AG09309 (cell line): ENCODE measurements around the gene PPP1CC.
"Not testable (repeated sequence)": the region's sequence is repeated elsewhere in the genome, so short reads cannot be mapped to it uniquely, and the experiment has no call there.

Experiments
- DNase-seq: peaks from one replicate; pipeline ENCODE4 v3.0.0-alpha.2; 2010; ENCODE audit warnings: low read depth
- H3K4me3 ChIP-seq: 2 replicates; pipeline ENCODE4 v1.5.1; 2011; ENCODE audit warnings: mild to moderate bottlenecking, low read depth, low read length, moderate library complexity; ENCODE audit not compliant: control insufficient read depth
- TF ChIP-seq, protein P1 (sequence below): IDR thresholded peaks from 2 replicates; pipeline ENCODE4 v1.5.1; 2011; ENCODE audit warnings: mild to moderate bottlenecking, low read depth, low read length, inconsistent platforms; ENCODE audit not compliant: insufficient read depth, control insufficient read depth; ENCODE audit errors: missing control alignments

Gene PPP1CC

DNA sequence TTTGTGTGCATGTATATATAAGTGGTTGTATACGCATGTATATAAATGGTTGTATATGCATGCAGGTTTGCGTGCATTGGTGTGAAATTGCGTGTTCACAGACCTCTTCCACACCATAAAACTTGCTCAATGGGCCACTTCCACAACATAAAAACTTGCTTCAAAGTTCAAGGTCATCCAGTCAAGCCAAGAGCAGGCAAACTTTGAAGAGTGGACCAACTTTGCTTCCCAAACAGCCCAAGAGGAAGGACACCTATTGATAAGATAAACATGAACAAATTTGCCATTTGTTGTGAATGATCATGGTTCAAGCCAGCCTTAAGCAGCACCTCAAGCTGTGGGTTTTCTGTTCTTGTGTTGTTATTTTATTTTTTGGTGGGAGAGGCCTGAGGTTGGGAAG, 25.2 kb upstream of the PPP1CC start:
- DNase-seq, result no peak
- no peak overlapping the region for H3K4me3 ChIP-seq
- TF ChIP-seq, protein P1, sequence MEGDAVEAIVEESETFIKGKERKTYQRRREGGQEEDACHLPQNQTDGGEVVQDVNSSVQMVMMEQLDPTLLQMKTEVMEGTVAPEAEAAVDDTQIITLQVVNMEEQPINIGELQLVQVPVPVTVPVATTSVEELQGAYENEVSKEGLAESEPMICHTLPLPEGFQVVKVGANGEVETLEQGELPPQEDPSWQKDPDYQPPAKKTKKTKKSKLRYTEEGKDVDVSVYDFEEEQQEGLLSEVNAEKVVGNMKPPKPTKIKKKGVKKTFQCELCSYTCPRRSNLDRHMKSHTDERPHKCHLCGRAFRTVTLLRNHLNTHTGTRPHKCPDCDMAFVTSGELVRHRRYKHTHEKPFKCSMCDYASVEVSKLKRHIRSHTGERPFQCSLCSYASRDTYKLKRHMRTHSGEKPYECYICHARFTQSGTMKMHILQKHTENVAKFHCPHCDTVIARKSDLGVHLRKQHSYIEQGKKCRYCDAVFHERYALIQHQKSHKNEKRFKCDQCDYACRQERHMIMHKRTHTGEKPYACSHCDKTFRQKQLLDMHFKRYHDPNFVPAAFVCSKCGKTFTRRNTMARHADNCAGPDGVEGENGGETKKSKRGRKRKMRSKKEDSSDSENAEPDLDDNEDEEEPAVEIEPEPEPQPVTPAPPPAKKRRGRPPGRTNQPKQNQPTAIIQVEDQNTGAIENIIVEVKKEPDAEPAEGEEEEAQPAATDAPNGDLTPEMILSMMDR, result no peak

DNA sequence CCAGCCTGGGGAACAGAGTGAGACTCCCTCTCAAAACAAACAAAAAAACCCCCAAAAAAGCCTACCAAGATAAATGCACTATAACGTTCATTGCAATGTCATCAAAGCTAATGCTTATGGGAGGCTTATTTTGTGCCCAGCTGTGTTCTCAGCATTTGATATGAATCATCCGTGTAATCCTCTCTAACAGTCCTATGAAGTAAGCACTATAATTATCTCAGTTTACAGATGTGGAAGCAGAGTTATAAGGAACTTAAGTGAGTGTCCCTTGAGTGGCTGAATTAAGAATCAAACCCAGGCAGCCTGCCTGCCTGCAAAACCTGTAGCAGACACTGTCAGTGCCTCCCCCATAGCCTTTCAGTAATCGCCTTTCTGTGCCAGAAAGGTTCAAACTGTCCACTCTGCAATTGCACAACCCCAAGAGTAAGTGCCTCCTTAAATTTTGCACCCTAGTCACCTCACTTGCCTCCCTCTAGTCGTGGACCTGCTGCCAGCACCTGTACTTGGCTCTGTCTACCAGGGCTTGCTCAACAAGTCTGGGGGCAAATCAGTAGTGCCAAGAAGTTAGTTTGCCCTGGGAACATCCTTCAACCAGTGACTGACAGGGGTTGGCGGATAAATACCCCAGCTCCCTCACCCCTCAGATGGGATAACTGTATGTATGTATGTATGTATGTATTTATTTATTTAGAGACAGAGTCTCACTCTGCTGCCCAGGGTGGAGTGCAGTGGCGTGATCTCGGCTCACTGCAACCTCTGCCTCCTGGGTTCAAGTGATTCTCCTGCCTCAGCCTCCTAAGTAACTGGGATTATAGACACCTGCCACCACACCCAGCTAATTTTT, 23.8 kb upstream of the PPP1CC start:
- no peak overlapping the region for H3K4me3 ChIP-seq
- DNase-seq, result no peak
- TF ChIP-seq, protein P1, result no peak

DNA sequence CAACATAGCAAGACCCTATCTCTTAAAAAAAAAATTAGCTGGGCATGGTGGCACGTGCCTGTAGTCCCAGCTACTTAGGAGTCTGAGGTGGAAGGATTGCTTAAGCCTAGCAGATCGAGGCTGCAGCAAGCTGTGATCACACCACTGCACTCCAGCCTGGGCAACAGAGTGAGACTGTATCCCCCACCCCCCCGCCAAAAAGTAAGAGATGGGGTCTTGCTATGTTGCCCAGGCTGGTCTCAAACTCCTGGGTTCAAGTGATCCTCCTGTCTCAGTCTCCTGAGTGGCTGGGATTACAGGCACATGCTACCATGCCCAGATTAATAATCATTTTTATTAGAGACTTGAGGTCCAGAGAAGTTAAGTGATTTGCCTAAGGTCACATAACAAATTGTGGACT, 22.9 kb upstream of the PPP1CC start:
- H3K4me3 ChIP-seq, DNase-seq: not testable (repeated sequence)

DNA sequence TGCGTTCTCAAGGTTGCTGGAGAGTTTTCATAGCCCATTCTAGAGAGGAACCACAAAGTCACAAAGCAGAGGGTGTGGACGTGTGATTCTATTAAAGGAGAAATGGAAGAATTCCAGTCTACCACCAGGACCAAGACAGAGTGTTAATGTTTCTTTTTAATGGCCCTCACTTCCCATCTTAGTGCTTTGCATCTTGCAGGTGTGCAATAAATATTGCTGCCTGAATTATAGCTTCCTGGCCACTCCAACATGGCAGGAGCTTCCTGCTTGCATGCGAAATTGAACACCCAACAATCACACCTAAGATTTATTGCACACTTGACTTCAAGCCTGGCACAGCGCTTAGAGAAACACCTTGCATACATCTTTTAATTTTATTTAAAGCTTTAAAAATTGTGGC, 22.4 kb upstream of the PPP1CC start:
- DNase-seq, result no peak
- H3K4me3 ChIP-seq, result no peak overlapping the region
- TF ChIP-seq, protein P1, result no peak

DNA sequence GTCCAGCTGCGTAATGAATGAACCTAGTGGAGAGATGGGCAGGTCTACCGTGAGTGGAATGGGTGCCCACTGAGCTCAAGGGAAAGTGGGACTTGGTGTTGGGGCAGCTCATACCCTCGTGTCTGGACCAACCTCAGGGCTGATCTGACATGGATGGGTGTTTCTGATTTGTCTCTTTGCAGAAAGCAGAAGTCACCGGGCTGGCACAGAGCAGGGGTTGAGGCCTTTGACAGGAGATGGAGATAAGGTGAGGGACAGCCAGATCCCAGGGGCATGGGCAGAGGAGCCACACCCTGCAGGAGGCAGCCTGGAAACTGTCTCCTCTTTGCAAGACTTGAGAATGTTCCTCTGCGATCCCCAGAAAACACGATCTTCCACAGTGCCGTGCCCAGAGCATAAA, 20.9 kb upstream of the PPP1CC start:
- TF ChIP-seq, protein P1, result no peak
- no peak overlapping the region for H3K4me3 ChIP-seq
- DNase-seq, result no peak

DNA sequence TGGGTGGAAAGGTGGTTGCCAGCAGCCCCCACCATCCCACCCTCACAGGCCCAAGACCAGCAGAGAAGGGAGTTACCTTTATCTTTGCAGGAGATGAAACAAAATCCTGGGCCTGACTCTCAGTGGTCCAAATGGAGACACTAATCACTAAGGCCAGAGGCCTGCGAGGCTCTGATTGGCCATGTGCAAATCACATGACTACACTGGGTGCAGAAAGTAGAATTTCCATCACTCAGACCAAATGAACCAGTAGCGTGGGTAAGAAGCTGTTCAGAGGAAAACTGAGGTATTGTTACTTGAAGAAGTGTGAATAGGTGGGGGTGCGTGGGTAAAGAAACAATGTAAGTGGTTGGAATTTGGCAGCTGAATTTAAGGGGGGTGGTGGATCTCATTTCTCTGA, 20.2 kb upstream of the PPP1CC start:
- H3K4me3 ChIP-seq, result no peak overlapping the region
- no peak for DNase-seq
- TF ChIP-seq, protein P1, result no peak

DNA sequence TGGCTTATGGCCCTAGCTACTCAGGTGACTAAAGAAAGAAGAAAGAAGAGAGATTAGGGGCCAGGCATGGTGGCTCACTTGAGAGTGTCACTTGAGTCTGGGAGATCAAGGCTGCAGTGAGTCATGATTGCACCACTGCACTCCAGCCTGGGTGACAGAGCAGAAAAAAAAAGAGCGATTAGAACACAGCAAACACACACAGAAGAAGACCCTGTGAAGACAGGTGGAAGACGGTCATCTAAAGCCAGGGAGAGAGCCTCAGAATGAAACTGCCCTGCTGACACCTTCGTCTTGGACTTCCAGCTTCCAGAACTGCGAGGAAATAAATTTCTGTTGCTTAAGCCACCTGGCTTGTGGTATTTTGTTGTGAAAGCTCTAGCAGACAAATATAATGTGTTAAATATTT, 17.5 kb upstream of the PPP1CC start:
- no peak overlapping the region for H3K4me3 ChIP-seq
- TF ChIP-seq, protein P1, result no peak
- no peak for DNase-seq
